Epidermal melanocyte (primary cell): Measurements from ENCODE around the gene PCBP3.
"Not testable (repeated sequence)": the region's sequence is repeated elsewhere in the genome, so short reads cannot be mapped to it uniquely, and the experiment has no call there.

Source experiments
- DNase-seq: peaks from one replicate; pipeline ENCODE4 v3.0.0; 2011; ENCODE audit warnings: low spot score; ENCODE audit not compliant: insufficient read length

The PCBP3 gene

DNA sequence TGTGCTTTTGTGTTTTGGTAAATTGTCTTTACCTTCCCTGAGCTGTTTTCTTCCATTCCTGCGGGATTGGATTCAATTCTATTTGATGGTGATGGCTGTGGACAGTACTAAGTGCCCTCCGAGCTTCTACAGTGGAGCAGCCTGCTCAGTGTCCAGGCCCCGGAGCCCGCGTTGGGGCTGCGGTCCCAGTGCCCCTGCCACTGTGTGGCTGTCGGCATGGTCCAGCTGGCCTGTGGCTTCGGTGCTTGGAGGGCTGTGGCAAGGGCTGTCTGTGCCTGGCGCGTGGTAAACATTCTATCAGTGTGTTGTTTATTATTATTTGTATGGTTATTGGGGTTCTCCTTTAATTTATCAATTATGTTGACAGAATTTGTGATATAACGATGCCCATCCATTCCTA, 228.9 kb downstream of the PCBP3 start:
- DNase-seq: no peak

DNA sequence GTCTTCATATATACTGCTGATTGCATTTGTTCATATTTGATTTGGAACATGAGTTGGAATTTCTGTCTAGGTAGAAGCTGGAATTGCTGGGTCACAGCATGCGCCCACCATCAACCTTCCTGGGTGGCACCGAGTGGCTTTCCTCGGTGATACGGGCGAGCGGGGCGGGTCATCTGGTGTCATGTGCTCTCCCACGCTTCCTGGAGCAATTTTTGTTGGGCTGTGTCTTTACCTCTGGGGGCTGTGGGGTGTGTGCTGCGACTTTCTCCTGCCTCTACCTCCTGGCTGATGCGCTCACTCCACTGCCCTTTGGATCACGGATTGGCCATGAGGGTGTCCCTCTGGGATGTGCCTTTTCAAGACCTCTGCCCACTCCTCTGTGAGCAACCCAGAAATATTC, 229.4 kb downstream of the PCBP3 start:
- no peak for DNase-seq

- DNase-seq: no peak
Measured at GRCh38 chr21:45873418-45873817, 229.9 kb downstream of the PCBP3 start.

DNA sequence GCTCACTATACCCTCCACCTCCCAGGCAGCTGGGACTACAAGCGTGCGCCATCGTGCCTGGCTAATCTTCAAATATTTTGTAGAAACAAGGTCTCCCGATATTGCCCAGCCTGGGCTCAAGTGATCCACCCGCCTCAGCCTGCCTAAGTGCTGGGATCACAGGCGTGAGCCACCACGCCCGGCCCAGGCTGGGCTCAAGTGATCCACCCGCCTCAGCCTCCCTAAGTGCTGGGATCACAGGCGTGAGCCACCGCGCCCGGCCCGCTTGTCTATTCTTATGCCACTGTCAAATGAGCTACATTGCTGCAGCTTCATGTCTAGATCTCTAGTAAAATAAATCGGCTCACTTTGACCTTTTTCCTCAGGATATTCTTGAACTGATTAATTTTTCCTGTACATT, 230.3 kb downstream of the PCBP3 start:
- DNase-seq: no peak

DNA sequence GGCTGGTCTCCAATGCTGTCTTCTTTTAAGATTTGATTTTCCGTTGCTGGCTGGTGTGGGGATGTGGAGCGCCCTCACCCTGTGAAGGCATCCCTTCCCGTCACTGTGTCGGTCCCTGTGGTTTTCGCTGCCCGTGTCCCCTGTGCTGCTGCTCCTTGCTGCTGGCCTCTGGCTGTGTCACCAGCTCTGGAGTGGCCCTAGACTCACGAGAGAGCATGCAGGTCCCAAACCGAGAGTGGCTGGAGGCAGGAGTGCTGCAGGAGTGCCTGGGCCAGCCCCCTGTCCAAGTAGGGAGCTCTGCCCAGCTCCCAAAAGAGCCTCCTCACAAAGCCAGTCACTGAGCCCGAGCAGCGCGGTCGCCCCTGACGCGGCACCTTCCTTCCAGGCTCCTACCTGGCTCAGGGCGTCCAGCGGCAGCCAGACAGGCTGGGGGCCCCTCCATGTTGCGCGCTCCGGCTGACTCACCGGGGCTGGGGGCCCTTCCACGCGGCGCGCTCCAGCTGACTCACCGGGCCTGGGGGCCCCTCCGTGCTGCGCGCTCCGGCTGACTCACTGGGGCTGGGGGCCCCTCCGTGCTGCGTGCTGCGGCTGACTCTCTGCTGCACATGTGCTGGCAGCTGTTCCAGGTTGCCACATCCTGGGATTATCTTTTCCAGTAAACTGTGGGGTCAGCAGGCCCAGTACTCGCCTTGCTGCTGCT, 231.3 kb downstream of the PCBP3 start:
- peak; percentile 75 for DNase-seq

GRCh38 chr21:45875416-45875760, 231.9 kb downstream of the PCBP3 start:
- DNase-seq: no peak

DNA sequence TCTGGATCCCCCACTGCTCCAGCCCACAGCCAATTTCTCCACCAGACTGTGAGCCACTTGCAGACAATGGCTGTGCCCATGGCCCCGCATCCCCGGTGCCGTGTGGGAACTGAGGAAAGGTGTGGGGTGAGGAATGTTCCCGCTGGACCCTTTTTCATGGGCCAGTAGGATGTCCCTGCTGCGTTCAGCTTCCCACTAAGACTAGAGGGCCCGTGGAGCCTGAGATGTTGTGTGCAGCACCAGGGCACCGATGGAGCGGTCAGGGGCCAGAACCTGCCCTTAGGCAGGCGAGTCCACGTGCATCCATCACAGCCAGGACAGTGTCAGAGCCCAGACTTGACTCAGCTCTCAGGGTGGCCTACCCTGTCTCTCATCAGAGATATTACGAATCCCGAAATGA, 232.4 kb downstream of the PCBP3 start:
- DNase-seq: no peak

- DNase-seq: no peak
Measured at GRCh38 chr21:45876381-45877170, 233.1 kb downstream of the PCBP3 start.

DNA sequence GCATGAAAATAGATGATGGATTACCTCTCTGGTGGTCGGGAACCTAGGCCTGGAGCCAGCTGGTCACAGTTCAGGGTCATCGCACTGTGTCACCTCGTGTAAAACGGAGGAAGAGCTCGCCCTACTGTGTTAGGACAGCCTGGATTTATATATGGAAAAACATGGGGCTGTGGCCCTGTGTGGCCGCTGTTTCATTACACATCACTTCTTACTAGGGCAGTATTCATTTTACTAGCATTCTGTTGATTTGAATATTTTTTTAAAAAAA, 233.6 kb downstream of the PCBP3 start:
- DNase-seq: no peak

GRCh38 chr21:45877821-45878469, 234.4 kb downstream of the PCBP3 start:
- no peak for DNase-seq

- peak; percentile 47 for DNase-seq
Measured at GRCh38 chr21:45880097-45881068, 236.9 kb downstream of the PCBP3 start.

DNA sequence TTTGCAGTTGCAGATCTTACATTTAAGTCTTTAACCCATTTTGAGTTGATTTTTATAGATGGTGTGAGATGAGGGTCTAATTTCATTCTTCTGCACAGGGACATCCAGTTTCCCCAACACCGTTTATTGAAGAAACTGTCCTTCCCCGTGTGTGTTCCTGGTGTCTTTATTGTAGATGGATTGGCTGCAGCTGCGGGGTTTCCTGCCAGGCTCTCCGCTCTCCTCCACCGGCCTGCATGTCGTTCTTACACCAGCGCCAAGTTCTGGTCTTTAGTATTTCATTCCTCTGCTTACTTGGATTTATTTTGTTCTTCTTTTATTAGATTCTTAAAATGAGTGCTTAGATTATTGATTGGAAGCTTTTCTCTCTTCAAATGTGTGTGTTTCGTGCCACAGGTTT, 239.1 kb downstream of the PCBP3 start:
- DNase-seq: no peak

DNA sequence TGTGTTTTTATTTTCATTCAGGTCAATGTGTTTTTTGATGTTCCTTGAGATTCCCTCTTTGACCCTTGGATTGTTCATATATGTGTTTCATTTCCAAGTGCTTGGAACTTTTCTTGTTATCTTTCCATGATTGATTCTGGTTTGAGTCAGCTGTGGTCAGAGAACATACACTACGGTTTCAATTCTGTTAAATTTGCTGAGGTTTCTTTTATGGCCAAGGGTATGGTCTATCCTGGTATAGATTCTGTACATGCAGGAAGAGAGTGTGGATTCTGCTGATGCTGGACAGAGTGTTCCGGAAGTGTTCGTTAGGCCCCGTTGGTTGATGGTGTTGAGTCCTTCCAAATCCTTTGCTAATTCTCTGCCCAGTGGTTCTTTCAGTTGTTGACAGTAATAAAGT, 239.6 kb downstream of the PCBP3 start:
- no peak for DNase-seq

DNA sequence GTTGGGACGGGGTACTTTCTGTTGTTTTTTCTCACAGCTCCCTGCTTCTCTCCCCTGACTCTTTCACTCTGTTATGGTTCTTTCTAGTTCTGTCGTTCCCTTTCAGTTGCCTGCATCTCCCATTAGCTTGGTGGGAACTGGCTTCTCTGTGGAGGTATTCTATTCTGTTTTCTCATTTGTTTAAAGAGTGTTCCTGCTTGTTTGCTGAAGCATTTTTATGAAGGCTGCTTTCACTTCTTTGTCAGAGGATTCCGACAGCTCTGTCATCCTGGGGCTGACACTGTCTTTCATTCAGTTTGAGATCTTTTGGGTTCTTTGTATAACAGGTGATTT, 242.0 kb downstream of the PCBP3 start:
- no peak for DNase-seq

GRCh38 chr21:45885930-45886601, 242.5 kb downstream of the PCBP3 start:
- not testable (repeated sequence) for DNase-seq

- no peak for DNase-seq
Measured at GRCh38 chr21:45886610-45887026, 243.1 kb downstream of the PCBP3 start.

DNA sequence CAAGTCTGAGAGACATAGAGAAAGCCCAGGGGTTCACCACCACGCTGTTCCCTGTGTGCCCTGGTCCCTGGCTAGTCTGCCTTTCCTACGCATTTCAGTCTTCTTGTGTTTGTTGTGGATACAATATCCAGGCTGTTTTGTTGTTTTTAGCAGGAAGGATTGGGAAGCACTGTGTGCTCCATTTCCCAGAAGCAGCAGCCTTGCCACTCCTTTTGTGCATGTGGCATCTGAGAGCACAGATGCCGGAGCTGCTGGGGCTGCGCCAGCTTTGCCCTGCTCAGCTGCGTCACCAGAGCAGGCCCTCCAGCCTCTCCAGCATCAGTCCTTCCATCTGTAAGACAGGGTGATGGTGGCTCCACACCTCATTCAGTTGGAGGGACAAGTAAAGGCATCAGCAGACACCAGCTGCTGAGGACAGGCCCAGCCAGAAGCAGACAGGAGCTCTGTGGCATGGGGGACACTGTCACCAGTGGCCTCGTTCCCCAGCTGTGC, 243.6 kb downstream of the PCBP3 start:
- no peak for DNase-seq

GRCh38 chr21:45887788-45888187, 244.3 kb downstream of the PCBP3 start:
- DNase-seq: no peak

GRCh38 chr21:45888386-45889009, 245.0 kb downstream of the PCBP3 start:
- DNase-seq: no peak

DNA sequence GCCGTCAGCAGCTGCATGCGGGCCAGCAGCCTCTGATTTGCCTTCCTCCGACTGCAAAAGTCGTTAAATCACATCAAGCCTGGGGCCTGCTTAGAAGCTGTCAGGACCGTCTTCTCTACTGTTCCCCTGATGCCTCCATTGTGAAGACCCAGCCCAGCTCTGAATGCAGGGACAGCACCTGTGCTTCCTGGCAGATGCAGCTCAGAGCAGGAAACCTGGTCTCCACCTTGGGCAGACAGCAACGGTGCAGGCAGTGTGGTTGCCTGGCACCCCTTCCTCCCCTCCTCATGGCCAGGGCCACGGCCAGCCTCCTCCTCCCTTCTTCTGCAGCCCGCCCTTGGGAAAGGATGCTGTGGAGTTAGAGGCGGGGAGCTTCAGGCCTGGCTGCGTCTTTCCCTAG, 245.7 kb downstream of the PCBP3 start:
- DNase-seq: no peak

DNA sequence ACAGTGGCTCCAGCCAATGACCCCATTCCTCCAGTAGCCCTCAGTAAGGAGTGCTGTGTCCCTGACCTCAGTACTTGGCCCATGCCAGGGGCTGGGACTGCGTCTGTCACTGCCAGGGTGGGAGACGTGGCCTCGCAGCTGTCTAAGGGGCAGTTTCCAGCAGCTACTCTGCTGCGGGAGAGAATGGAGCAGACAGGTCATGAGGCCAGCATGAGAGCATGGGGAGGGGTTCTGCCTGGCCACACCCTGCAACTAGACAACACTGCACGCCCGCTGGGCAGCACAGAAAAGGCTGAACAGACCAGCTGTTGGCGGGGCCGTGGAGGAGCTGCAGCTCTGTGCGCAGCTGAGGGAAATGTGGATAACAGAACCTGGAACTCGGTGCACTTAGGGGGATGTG, 246.4 kb downstream of the PCBP3 start:
- peak; percentile 64 for DNase-seq
